GDM1 (cell line): Measurements from ENCODE around the gene RGS7.
"Not testable (repeated sequence)": the region's sequence is repeated elsewhere in the genome, so short reads cannot be mapped to it uniquely, and the experiment has no call there.

Experiments
- DNase-seq: peaks from one replicate; lab custom pipeline; 2025; lab: John Stamatoyannopoulos, UW

The RGS7 gene

GRCh38 chr1:241331328-241332036, 25.5 kb downstream of the RGS7 start:
- no peak for DNase-seq

- no peak for DNase-seq
Measured at GRCh38 chr1:241330619-241331327, 26.2 kb downstream of the RGS7 start.

- DNase-seq = no peak
Measured at GRCh38 chr1:241325456-241325855, 31.5 kb downstream of the RGS7 start.

- no peak for DNase-seq
Measured at GRCh38 chr1:241323514-241324195, 33.4 kb downstream of the RGS7 start.

- DNase-seq = no peak
Measured at GRCh38 chr1:241317676-241318075, 39.3 kb downstream of the RGS7 start.

GRCh38 chr1:241316372-241316771, 40.6 kb downstream of the RGS7 start:
- no peak for DNase-seq

GRCh38 chr1:241311056-241311746, 45.8 kb downstream of the RGS7 start:
- DNase-seq = no peak

- no peak for DNase-seq
Measured at GRCh38 chr1:241310451-241310850, 46.6 kb downstream of the RGS7 start.

GRCh38 chr1:241309651-241310050, 47.4 kb downstream of the RGS7 start:
- DNase-seq = no peak

- DNase-seq = no peak
Measured at GRCh38 chr1:241308471-241308870, 48.5 kb downstream of the RGS7 start.

- DNase-seq = no peak
Measured at GRCh38 chr1:241308011-241308410, 49.0 kb downstream of the RGS7 start.

GRCh38 chr1:241306125-241306790, 50.7 kb downstream of the RGS7 start:
- DNase-seq = no peak

GRCh38 chr1:241302024-241302423, 55.0 kb downstream of the RGS7 start:
- not testable (repeated sequence) for DNase-seq

GRCh38 chr1:241299347-241299746, 57.7 kb downstream of the RGS7 start:
- DNase-seq = no peak

GRCh38 chr1:241292973-241293372, 64.0 kb downstream of the RGS7 start:
- DNase-seq = no peak

- DNase-seq = not testable (repeated sequence)
Measured at GRCh38 chr1:241291548-241291947, 65.5 kb downstream of the RGS7 start.

GRCh38 chr1:241286486-241286885, 70.5 kb downstream of the RGS7 start:
- DNase-seq = no peak

- DNase-seq = no peak
Measured at GRCh38 chr1:241276391-241276790, 80.6 kb downstream of the RGS7 start.

- no peak for DNase-seq
Measured at GRCh38 chr1:241275981-241276380, 81.0 kb downstream of the RGS7 start.

GRCh38 chr1:241275226-241275625, 81.8 kb downstream of the RGS7 start:
- DNase-seq = no peak

- DNase-seq = no peak
Measured at GRCh38 chr1:241274693-241275092, 82.3 kb downstream of the RGS7 start.

- no peak for DNase-seq
Measured at GRCh38 chr1:241272828-241273227, 84.2 kb downstream of the RGS7 start.
